Effector CD8-positive, alpha-beta T cell (primary cell): Measurements from ENCODE around the gene TMPRSS6.

ENCODE experiments used
- DNase-seq: peaks from one replicate; lab custom pipeline; 2025; lab: John Stamatoyannopoulos, UW

TMPRSS6 gene

DNA sequence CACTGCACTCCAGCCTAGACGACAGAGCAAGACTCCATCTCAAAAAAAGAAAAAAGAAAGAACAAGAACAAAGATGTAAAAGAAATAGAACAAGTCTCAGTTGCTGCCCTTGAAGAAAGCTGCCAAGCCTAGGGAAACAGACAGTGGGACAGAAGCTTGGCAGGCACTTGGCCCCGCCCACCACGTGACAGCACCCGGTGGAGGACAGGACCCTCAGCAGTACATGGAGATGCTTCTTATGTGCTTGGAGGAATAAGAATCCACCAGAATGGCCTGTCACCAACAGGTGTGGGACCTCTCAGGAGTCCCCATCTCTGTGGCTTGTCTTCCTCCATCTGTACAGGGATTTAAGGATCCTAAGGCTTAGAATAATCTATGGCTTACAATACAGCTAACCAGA is 7.6 kb upstream of the TMPRSS6 start:
- no peak for DNase-seq

DNA sequence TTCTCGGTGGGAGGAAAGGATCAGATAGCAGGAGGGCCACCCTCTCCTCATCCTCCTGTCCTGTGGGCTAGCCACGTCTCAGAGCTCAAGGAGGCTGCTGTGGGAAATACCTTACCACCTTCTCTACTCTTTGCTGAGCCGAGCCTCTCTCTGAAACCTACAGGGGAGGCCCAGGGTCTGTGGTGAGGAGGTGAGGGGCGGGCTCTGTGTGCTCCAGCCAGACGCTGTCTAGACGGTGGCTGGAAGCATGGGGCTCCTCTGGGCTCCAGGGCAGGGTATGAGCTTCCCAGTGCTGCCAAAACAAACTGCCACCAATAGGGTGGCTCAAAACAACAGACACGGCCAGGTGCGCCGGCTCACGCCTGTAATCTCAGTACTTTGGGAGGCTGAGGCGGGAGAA is 5.5 kb upstream of the TMPRSS6 start:
- no peak for DNase-seq

DNA sequence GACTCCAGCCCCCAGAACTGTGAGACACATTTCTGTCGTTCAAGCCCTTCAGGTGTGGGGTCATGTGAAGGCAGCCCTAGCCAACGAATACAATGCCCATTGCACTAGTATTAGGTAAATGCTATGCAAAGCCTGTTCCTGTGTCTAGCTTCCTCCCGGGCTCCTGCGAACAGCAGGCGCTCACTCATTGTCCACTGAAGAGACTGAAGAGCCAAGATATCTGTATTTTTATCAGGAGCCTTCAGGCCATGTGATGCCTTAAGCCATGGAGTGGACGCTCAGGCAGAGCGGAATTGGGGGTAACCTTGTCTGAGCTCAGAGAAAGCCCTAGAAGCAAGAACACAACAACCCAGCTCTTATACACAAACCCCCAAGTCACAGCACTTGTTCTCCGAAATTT is 4.2 kb upstream of the TMPRSS6 start:
- no peak for DNase-seq

DNA sequence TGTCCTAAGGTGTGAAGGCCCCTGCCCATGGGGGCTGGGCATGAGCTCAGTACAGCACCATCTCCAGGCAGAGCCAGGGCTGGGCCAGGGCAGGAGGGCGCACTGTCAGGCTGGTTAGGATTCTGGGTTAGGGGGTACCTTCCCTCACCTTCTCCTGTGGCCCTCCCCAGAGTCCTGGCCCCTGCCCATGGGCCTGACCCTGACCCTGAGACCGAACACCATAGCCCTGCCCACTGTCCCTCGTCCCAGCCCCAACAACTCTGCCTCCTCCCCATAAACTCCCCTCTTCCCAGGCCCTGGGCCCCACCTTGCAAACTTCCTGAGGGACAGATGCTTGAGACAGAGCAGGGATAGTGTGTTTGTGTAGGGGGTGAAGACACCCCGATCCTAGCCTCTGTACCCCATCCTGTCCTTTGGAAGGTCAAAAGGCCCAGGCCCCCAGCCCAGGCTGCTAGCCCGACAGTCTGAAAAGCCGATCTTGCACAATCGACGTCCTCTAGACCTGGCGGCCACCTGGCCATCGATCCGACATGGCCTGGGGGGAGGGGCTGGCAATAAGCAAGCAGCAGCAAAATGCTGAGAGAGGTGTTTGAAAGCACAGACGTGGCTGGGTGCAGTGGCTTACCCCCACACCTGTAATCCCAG is 2.7 kb upstream of the TMPRSS6 start:
- no peak for DNase-seq

DNA sequence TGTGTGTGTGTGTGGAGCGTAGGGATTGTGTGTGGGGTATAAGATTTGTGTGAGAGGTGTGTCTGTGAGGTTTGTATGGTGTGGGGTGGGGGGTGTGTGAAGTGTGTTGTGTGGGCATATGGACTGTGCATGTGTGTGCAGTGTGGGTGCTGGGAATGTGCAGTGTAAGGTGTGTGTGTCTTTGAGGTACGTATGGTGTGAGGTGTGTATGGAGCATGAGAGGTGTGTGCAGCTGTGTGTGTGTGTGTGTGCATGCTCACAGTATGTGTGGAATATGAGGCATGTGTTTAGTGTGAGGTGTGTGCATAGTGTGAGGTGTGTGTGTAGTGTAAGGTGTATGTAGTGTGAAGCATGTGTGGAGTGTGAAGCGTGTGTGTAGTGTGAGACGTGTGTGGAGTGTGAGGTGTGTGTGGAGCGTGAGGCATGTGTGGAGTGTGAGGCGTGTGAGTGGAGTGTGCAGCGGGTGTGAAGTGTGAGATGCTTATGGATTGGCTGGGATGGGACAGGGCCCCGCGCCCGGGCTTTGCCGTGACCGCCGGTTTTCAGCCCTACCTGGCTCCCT is 1.7 kb upstream of the TMPRSS6 start:
- DNase-seq, result no peak

DNA sequence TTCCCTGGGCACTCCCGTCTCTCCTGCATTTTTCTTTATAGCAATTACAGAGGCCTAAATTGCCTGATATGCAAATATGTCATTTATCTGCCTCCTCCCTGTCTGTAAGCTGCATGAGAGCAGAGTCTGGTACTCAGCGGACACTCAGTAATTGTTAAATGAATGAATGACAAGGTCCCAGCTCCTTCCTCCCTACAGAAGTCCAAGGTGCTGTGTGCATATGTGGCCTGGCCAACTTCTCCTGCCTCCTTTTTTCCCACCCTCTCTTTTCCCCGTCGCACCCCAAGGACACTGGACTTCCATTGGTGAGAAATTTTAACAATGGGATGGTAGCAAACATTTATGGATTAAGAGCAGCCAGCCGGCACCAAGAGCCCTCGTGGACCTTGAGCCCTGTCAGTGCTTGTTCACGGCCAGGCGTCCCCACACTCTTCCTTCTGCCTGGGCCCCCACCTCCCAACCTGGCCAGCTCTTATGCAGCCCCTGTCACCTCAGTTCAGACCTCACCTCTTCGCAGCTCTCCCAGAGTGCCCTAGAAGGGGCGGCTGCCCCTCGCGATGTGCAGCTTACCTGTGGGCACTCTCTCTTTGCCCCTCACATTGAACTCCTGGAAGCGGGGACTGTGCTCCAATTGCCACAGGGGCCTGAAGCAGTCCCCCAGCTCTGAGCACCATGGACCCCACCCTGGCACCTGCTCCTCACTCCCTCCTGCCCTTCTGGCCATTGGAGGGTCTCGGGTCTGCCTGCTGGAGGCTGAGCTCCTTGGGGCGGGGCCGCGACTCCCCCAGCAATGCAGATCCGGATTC is 1.5 kb downstream of the TMPRSS6 start:
- no peak for DNase-seq

DNA sequence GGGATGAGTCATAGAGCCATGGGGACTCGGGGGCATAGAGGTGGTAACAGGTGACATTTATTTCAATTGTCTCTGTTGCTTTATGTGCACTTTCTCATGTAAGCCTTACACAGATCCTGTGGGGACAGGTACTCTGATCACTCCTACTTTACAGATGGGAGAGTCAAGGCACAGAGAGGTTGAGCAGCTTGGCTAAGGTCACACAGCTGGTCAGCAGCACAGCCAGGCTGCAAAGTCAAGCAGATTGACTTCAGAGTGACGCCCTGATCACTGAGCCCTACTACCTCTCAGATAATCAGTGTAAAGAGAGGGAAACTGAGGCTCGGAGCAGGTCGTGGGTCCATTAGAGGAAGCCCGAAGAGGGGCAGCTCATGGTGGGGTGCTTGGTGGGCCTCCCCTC is 3.5 kb downstream of the TMPRSS6 start:
- DNase-seq, result no peak

DNA sequence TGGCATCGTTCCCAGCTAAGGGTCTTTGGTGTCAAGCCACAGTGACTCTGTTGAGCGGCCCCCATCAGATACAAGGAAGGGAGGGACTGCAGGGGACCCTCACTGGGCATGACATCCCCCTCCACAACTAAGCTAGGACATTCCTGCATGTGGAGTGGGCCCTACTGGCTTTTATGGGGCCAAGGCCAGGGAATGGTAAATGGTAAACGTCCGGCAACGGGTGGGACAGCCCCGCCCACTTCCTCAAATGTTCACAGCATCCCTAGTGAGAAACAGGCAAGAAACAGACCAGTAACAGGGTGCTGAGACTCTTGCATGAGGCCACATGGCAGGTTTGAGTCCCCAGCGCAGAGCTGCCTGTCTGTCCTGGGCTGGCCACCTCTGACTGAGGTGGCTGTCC is 4.4 kb downstream of the TMPRSS6 start:
- DNase-seq, result no peak

DNA sequence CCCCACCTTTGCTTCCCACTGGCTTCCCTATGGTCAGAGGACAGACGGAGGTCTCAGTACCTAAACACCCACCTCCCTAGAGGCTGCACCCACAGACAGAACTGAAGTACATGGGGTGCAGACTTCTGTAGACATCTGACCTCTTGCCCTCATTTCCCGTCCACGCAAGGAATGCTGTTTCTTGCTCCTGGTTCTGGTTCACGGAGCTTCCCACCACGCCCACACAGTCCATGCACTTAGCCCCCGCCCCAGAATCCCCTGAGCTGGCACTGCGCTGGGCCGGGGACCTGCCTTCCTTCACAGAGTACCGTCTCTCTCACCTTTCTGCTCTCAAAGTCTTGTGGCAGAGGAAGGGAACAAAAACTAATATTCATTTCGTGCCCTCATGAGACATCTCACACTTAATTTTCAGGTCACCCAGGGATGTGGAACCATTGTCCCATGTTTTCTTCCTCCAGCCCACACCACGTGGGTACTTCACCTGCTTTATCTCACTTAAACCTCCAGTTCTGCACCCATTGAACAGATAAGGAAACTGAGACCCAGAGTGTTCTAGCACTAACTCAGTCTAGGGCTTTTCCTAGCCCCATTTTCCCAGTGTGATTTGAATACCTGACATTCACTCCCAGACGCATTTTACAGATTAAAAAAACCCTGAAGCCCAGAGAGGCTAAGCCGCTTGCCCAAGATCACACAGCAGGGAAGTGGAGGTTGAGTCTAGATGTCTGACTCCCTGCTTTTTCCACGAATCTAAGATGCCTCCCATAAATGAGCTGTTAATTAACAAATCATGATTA is 5.7 kb downstream of the TMPRSS6 start:
- DNase-seq, result no peak

DNA sequence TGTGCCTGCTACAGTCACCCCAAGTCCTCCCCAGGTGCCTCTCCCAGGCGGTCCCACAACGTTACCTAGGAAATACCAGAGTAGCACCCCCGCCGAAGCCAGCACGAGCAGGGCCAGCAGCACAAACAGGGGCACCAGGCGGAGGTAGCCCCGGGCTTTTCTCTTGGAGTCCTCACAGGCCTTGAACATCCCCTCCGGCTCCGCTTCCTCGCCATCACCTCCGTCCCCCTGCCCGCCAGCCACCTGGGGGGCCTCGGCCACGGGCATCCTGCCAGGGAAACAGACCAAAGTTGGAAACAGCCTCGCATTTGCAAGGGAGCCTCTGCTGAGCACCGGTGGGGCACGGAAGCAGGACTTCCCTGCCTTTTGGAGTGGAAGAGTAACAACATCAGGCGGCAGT is 6.4 kb downstream of the TMPRSS6 start:
- DNase-seq, result no peak

DNA sequence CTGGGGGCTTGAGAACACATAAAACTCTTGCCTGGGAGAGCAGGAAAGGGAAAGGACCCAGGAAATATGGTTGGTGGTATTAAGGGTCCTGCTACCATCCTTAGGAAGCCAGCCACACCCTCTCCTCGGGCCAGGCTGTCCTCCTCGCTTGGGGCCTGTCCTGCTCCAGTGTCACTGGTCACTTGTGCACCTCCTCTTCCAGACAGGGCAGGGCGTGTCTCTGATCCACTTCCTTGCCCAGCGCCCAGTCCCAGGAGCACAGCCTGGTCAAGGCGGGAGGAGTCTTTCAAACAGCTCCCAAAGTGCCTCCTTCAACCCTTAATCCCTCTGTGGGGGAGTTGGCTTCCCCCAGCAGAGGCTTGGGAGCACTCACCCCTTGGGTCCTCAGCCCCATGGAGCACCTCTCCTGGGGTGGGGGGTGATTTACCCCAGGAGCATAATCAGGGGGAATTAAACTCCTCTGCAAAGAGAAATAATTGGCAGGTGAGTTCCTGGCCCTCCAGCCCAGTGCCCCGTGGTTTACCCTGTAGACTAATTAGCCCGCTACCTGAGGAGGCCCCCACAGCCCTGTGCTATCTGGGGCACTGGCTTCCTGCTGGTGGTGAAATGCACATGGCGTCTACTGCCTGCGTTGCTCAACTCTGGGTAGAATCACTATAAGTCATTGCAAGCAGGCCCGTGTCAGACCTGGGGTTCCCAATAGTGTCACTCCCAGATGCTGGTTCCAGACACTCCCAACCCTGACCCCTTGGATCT is 8.0 kb downstream of the TMPRSS6 start:
- no peak for DNase-seq

DNA sequence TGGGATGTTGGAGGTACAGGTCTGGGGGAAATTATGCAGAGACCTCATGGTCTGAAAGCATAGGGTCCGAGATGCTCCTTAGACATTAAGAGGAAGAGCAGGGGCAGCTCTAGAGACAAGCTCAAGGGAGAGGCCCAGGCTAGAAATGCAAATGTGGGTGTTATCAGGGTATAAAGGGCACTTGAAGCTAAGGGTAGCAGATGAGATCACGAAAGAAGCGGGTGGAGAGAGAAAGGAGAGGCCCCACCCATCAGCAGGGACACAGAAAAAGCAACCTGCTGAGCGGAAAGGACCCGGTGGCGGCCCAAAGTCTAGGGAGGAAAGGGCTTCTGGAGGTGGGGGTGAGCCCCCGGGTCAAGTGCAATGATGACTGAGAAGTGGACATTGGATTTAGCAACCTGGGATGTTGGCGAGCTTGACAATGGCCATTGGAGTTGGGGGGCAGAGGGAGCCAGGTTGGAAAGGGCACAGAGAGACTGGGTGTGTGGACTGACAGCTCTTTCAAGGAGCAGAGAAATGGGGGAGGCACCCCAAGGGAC is 8.9 kb downstream of the TMPRSS6 start:
- DNase-seq, result no peak

DNA sequence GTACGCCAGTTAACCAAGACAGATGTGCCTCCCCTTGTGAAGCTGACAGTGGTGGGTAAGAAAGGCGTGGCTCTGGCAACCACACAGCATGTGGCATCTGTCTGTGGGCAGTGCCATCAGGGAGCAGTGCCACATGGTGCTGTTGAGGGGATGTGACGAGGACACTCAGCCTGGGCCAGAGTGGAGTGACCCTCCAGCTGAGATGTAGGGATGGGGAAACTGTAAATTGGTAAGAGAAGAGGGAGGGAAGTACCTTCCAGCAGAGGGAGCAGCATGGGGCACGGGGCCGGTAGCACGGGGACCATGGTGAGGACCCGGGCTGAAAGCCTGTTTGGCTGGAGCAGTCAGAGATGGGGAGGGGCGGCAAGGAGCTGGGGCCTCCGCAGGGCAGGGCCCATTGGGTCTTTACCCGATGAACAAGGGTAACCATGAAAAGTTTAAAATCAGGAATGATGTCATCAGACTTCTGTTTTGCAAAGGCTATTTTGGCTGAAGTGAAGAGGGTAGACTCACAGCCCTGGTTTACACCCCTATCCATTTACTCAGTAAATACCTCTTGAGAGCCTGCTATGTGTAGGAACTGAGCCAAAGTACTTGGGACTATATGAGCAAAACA is 10.4 kb downstream of the TMPRSS6 start:
- DNase-seq, result no peak

DNA sequence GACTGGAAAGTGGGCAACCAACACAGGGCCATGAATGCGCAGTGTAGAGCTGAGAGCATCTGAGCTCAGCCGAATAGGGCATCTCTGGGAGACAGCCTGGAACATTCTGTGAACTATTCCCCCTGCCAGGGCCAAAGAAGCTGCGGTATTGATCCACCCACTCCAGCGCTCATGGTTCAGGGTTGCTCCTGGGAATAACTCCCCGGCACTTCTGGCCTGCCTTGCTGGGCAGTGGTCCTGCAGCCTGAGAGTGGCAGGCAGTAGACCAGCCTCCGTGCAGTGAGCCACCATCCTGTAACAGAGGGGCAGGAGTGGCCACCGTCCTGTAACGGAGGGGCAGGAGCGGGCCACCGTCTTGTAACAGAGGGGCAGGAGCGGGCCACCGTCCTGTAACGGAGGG is 12.2 kb downstream of the TMPRSS6 start:
- DNase-seq, result no peak

DNA sequence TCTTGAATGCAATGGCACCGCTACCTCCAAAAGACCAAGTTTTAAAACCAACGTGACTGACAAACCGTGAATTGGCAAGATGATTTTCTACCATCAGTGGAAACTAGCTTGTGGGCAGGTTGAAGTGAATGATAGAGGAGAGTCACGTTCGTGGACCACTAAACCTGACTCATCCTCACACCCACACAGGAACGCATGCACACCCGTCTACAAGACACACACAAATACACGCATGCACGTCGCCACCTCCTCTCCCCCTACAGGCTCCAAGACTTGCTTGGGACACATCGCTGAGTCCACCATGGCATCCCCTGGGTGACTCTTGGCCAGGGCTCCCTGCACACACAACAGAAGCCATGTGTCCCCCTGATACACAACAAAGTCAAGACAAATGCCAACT is 14.4 kb downstream of the TMPRSS6 start:
- DNase-seq, result no peak

DNA sequence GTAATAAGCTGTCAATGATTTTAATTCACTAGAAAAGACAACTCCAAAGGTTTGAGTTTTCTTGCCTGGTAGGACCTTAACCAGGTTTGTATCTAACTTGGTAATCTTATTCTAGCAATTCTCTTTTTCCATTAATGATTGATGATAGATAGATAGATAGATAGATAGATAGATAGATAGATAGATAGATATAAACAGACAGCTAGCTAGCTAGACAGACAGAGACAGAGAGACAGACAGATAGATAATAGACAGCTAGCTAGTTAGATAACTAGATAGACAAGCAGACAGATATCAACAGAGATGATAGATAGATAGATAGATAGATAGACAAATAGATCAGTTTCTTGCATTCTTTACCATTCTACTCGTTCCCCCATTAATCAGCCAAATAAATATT is 15.3 kb downstream of the TMPRSS6 start:
- DNase-seq, result no peak

DNA sequence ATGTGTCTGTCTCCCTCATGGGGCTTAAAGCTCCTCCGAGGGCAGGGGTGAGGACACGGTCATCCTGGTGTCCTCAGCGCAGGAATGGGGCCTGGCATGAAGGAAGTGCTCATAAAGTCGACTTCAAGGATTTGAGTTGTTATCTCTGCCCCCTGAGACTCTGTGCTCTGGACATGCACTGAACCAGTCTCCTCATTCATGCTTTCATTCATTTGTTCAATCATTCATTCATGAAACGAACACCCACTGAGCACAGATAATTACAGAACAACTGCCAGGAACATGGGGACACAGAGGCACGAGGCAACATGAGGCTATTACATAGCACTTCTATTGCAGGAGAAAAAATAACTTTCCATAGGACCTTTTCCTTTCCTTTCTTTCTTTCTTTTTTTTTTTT is 16.5 kb downstream of the TMPRSS6 start:
- DNase-seq, result no peak

DNA sequence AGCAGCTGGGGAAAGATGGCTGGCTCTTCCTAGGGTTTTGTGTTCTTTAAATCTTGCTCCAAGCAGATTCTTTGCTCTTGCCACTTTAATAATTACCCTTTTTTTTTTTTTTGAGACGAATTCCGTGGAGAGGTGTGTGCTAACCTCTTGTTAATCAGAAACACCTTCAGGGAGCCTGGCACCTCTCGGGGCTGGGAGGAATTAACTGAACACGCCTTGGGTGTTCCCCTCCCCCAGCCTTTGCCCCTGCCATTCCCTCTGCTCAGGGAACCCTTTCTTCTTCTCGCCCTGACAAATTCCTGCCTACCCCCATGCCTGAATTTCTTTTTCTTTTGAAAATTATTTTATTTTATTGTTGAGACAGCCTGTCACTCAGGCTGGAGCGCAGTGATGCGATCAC is 17.5 kb downstream of the TMPRSS6 start:
- no peak for DNase-seq

DNA sequence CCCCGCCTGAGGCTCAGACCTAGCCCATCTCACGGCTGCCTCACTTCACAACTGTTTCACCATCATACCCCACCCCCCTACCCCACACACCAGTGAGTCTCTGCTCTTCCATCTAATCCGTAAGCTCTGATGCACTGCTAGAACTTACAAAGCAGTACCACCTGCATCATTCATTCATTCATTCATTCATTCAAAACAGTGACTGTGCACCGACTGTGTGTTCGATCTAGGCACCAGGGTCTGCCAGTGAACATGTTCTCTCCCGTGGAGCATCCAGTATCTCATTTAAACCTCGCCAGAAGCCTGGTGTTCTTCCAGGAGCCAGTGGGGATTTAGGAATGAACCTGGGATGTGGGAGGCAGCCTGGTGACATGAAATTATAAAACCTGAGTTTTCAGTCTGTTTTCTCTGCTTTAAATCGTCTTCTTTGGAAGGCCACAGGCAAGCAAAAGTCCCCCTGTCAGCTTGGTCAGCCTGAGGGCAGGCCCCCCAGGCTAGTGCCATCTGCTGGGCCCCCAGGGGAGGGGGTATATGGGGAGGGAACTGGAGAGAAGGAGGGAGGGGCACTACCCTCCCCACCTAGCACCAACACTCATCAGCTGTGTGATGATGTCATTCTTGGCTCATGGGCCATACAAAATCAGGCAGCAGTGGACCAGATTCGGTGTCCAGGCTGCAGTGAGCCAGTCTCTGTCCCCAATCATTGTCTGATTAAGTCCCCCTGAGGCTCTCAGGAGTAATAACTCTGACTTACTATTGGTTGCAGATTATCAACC is 18.4 kb downstream of the TMPRSS6 start:
- no peak for DNase-seq

DNA sequence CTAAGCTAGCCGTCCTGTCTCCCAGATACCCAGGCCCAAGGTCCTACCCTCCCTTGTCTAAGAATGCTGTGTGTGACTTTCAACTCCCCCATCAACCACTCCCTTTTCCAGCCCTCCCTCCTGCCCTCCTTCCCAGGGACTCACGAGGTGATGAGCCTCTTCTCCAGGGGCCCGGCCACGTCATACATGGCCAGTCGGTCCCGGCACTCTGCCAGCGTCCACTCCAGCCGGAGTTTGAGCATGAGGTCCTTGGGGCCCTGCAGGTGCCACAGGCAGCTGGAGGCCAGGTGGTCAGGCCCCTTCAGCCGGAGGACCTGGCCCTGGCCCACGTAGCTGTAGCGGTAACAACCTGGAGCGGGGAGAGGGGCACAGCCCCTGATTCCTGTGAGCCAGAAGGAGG is 20.1 kb downstream of the TMPRSS6 start:
- no peak for DNase-seq
